Thyroid gland (tissue), 4 donors: ENCODE measurements around the gene SYMPK. TPM values are rescaled to one million over a fixed set of nuclear protein-coding genes. Genes with fewer than 3 reads are reported as not detected.

ENCODE experiments used
- DNase-seq, 2 donors: peaks; one replicate each; pipeline ENCODE4 v3.0.0-alpha.2; 2019
- H3K27ac ChIP-seq, 3 donors: fragments of 200-600 bp; sonication (generic); 1 replicate in 2 of 3; 2 replicates in 1 of 3; pipeline ENCODE4 v1.5.1; 2016 to 2019; ENCODE audit warnings: mild to moderate bottlenecking in 1 of 3, moderate library complexity in 1 of 3
- H3K27me3 ChIP-seq: fragments of 200-600 bp; sonication (generic); one replicate; pipeline ENCODE4 v1.5.1; 2019
- H3K36me3 ChIP-seq, 2 donors: fragments of 200-600 bp; sonication (generic); one replicate each; pipeline ENCODE4 v1.5.1; 2016 to 2019
- H3K4me1 ChIP-seq, 2 donors: fragments of 200-600 bp; sonication (generic); one replicate each; pipeline ENCODE4 v1.5.1; 2017 to 2019
- H3K4me3 ChIP-seq, 3 donors: fragments of 200-600 bp; sonication (generic); replicated peaks in 1 of 3; 1 replicate in 2 of 3; 2 replicates in 1 of 3; pipeline ENCODE4 v1.5.1; 2016; ENCODE audit warnings: mild to moderate bottlenecking in 1 of 3
- H3K9me3 ChIP-seq: fragments of 200-600 bp; sonication (generic); one replicate; pipeline ENCODE4 v1.5.1; 2017
- POLR2A ChIP-seq, 2 donors: fragments of 450-650 bp; IDR thresholded peaks; one replicate each; pipeline ENCODE4 v1.6.1; 2017; ENCODE audit warnings: antibody characterized with exemption in 2 of 2, mild to moderate bottlenecking in 2 of 2, moderate library complexity in 1 of 2
- WGBS, 2 donors: methylation state at CpG; one replicate each; pipeline ENCODE4 v1.1.5; 2017; 5-methylcytosine and 5-hydroxymethylcytosine counted together
- intact Hi-C: fragments of 100-400 bp; cut with DNase I; formaldehyde crosslinking; loops from one replicate; pipeline ENCODE4 v1.15.1; 2023
- total RNA-seq, 4 donors: library from RNA; depleted of rRNA; stranded (reverse); fragments of >200 nt; gene quantifications; one replicate each; pipeline ENCODE4 v1.2.3, GENCODE V29; 2016
- TF ChIP-seq, protein P1 (sequence below), 6 experiments: fragments of 200-600 bp in 3 of 6; fragments of 450-650 bp in 3 of 6; sonication (generic) in 3 of 6; IDR thresholded peaks; one replicate each; pipeline ENCODE4 v1.5.1; 2016 to 2019; ENCODE audit warnings: antibody characterized with exemption in 6 of 6, mild to moderate bottlenecking in 2 of 6, inconsistent platforms in 1 of 6, moderate library complexity in 1 of 6

Gene SYMPK
- total RNA-seq, 4 donors from 2014 or later = 32.4 to 56.8 (median 38.7) TPM

GRCh38 chr19:45791744-45792469 is 71.0 kb downstream of the SYMPK start:
- 6 to 18% methylated on average over 11 to 30 of the region's 31 CpGs for WGBS, 2 donors
- intact Hi-C loops = no loop called here
- no peak for DNase-seq
- Histone ChIP-seq H3K4me3 (peak overlapping the region; percentile 27 to 52 (median 51)), H3K27me3 (no peaks in the 10 kb centered on the region), H3K36me3 (peaks cover 8 to 18% of the 10 kb centered on the region in 2 donors), H3K9me3 (no peaks in the 10 kb centered on the region), H3K27ac (peak overlapping the region in 2 of 3 donors; percentile 39 to 56), H3K4me1 (peaks cover 9 to 18% of the 10 kb centered on the region in 2 donors)
- TF ChIP-seq, protein P1, sequence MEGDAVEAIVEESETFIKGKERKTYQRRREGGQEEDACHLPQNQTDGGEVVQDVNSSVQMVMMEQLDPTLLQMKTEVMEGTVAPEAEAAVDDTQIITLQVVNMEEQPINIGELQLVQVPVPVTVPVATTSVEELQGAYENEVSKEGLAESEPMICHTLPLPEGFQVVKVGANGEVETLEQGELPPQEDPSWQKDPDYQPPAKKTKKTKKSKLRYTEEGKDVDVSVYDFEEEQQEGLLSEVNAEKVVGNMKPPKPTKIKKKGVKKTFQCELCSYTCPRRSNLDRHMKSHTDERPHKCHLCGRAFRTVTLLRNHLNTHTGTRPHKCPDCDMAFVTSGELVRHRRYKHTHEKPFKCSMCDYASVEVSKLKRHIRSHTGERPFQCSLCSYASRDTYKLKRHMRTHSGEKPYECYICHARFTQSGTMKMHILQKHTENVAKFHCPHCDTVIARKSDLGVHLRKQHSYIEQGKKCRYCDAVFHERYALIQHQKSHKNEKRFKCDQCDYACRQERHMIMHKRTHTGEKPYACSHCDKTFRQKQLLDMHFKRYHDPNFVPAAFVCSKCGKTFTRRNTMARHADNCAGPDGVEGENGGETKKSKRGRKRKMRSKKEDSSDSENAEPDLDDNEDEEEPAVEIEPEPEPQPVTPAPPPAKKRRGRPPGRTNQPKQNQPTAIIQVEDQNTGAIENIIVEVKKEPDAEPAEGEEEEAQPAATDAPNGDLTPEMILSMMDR (IDR thresholded peaks at IDR 0.05) = no peak
- TF ChIP-seq POLR2A (IDR thresholded peaks at IDR 0.05) = no peak

- peaks cover 9 to 18% of the 10 kb centered on the region in 2 donors for H3K4me1 ChIP-seq
- intact Hi-C loops = no loop called here
- no peak for DNase-seq
- H3K27ac ChIP-seq = no peak overlapping the region
- H3K4me3 ChIP-seq = no peak overlapping the region
- WGBS, 2 donors = 85 to 92% methylated on average over 8 of the region's 8 CpGs
- no peak for TF ChIP-seq POLR2A (IDR thresholded peaks at IDR 0.05)
- TF ChIP-seq, protein P1 (IDR thresholded peaks at IDR 0.05) = no peak
- H3K9me3 ChIP-seq = no peaks in the 10 kb centered on the region
- peaks cover 18 to 27% of the 10 kb centered on the region in 2 donors for H3K36me3 ChIP-seq
- H3K27me3 ChIP-seq = no peaks in the 10 kb centered on the region
Observed at GRCh38 chr19:45790942-45791341, 72.0 kb downstream of the SYMPK start.

DNA sequence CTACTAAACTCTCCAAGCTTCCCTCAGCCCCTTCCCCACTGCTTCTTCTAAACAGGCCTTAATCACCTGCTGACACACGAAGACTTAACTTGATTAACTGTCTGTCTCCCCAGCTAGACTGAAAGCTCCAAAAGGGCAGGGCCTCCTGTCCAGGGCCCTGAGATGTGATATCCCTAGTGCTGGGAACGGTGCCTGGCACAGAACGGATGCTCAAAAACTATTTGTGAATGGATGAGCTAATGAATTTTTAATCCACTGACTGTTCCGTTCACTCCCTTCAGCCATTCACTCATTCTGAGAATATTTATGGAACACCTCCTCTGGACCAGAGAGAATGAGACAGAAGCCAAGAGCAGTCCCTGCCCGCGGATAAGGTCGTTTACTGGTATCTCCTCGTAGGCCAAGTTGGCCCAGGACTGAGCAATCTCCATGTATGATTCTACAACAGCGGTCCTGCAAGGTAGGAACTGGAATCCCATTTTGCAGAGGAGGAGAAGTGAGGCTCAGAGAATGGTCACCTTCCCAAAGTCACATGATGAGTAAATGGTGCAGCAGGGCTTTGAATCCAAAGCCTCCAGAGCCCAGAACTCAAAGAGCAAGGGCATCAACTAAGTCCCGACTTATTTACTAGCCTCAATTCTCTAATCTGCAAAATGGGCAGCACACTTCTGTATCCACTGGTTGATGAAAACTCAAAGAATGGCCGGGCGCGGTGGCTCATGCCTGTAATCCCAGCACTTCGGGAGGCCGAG is 73.7 kb downstream of the SYMPK start:
- Histone ChIP-seq H3K9me3 (no peaks in the 10 kb centered on the region), H3K27ac (no peak overlapping the region), H3K27me3 (no peaks in the 10 kb centered on the region), H3K36me3 (peaks cover 23 to 33% of the 10 kb centered on the region in 2 donors), H3K4me3 (no peak overlapping the region), H3K4me1 (peaks cover 9 to 18% of the 10 kb centered on the region in 2 donors)
- intact Hi-C loops = no loop called here
- DNase-seq = no peak
- WGBS, 2 donors = 92 to 94% methylated on average over 15 of the region's 15 CpGs
- TF ChIP-seq POLR2A (IDR thresholded peaks at IDR 0.05) = no peak
- TF ChIP-seq, protein P1 (IDR thresholded peaks at IDR 0.05) = no peak

DNA sequence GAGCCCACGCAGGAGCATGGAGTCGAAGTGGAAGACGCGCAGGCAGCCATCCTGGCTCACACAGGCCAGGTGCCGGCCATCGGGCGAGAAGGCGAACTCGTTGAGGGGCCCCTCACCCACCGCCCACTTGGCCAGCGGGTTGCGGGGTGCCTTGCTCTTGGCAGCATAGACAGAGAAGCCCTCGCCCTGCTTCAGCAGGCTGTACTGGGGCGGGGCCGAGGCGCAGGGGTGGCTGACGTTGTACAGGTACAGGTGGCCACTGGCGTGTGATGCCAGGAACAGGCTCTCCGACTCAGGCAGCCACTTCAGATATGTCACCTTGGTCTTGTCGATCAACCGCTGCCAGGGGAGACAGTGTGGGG is 76.4 kb downstream of the SYMPK start:
- DNase-seq = no peak
- Histone ChIP-seq H3K4me3 (no peak overlapping the region), H3K27ac (no peak overlapping the region), H3K4me1 (peaks cover 15 to 22% of the 10 kb centered on the region in 2 donors), H3K27me3 (no peaks in the 10 kb centered on the region), H3K36me3 (peaks cover 23 to 33% of the 10 kb centered on the region in 2 donors), H3K9me3 (no peaks in the 10 kb centered on the region)
- TF ChIP-seq POLR2A (IDR thresholded peaks at IDR 0.05) = no peak
- TF ChIP-seq, protein P1 (IDR thresholded peaks at IDR 0.05) = no peak
- 92 to 95% methylated on average over 11 to 15 of the region's 21 CpGs for WGBS, 2 donors
- intact Hi-C loops = no loop called here
